A549 (cell line): ENCODE results near the gene ZNF710. TPM values are rescaled to one million over a fixed set of nuclear protein-coding genes. Genes with fewer than 3 reads are reported as not detected.

Experiments
- ATAC-seq, 2 experiments: fragments of 200-7000 bp in 1 of 2; fragments of >200 bp in 1 of 2; cut with Nextera tagmentation in 1 of 2; cut with Tn5 transposase in 1 of 2; 3 replicates each; pipeline versions ENCODE4 v1.8.0 to v1.9.1; 2018 to 2020; ENCODE audit warnings: mild to moderate bottlenecking in 1 of 2, moderate library complexity in 1 of 2
- CTCF ChIA-PET: fragments of 300-600 bp; sonication (Branson Sonifier 250); formaldehyde crosslinking; extraction: SDS; loops from one replicate; lab custom pipeline; 2021; ENCODE audit warnings: antibody characterized with exemption, inconsistent platforms; lab: Yijun Ruan, JAX
- POLR2A ChIA-PET: fragments of 350-600 bp; formaldehyde crosslinking; extraction: SDS; loops from one replicate; lab custom pipeline; 2021; ENCODE audit warnings: antibody characterized with exemption, inconsistent platforms; lab: Yijun Ruan, JAX
- DNase-seq, 2 experiments: peaks; one replicate each; pipeline versions ENCODE4 v3.0.0 to v3.0.0-alpha.2; 2011 to 2016; ENCODE audit warnings: low read depth in 1 of 2, low spot score in 1 of 2
- FAIRE-seq: peaks from 2 replicates; lab custom pipeline; 2011; peaks lifted over from hg19 to GRCh38; lab: Jason Lieb, UNC
- H3K27ac ChIP-seq, 2 experiments: fragments of >200 bp; sonication (Bioruptor Twin); formaldehyde crosslinking; 3 replicates each; pipeline ENCODE4 v1.5.1; 2016 to 2017
- H3K4me1 ChIP-seq: fragments of >200 bp; sonication (Bioruptor Twin); formaldehyde crosslinking; 3 replicates; pipeline ENCODE4 v1.6.1; 2016
- H3K4me2 ChIP-seq: fragments of >200 bp; sonication (Bioruptor Twin); formaldehyde crosslinking; 3 replicates; pipeline ENCODE4 v1.6.1; 2016
- H3K4me3 ChIP-seq: fragments of >200 bp; sonication (Bioruptor Twin); formaldehyde crosslinking; 3 replicates; pipeline ENCODE4 v1.5.1; 2016
- H3K9me3 ChIP-seq: fragments of >200 bp; sonication (Bioruptor Twin); formaldehyde crosslinking; 3 replicates; pipeline ENCODE4 v1.6.1; 2016
- CBX8 ChIP-seq: fragments of 200-600 bp; sonication (generic); IDR thresholded peaks from 2 replicates; pipeline ENCODE4 v1.6.1; 2016
- CEBPB ChIP-seq, 2 experiments: fragments of >200 bp in 1 of 2; sonication (Bioruptor Twin) in 1 of 2; formaldehyde crosslinking in 1 of 2; IDR thresholded peaks; 2 replicates each; pipeline ENCODE4 v1.6.1; 2012 to 2016
- CHD4 ChIP-seq: fragments of 200-600 bp; sonication (generic); IDR thresholded peaks from 2 replicates; pipeline ENCODE4 v1.6.1; 2016; ENCODE audit warnings: antibody characterized with exemption, mild to moderate bottlenecking, borderline replicate concordance
- EP300 ChIP-seq, 2 experiments: fragments of >200 bp; sonication (Bioruptor Twin); formaldehyde crosslinking; IDR thresholded peaks; 2 replicates in 1 of 2; 3 replicates in 1 of 2; pipeline ENCODE4 v1.6.1; 2016 to 2017
- FOSL2 ChIP-seq, 2 experiments: fragments of 450-650 bp in 1 of 2; fragments of >200 bp in 1 of 2; sonication (Bioruptor Twin) in 1 of 2; formaldehyde crosslinking; IDR thresholded peaks; 2 replicates each; pipeline versions ENCODE4 v1.5.0 to v1.6.1; 2016 to 2020; ENCODE audit warnings: mild to moderate bottlenecking in 1 of 2, moderate library complexity in 1 of 2
- GATA3 ChIP-seq: IDR thresholded peaks from 2 replicates; pipeline ENCODE4 v1.6.1; 2012; ENCODE audit warnings: borderline replicate concordance
- HEYL ChIP-seq: fragments of 250-450 bp; sonication (Bioruptor Pico); IDR thresholded peaks from 2 replicates; pipeline ENCODE4 v1.8.0; 2021; ENCODE audit warnings: mild to moderate bottlenecking, moderate library complexity
- HOXA7 ChIP-seq: fragments of 250-450 bp; sonication (Bioruptor Pico); IDR thresholded peaks from 2 replicates; pipeline ENCODE4 v1.5.0; 2020; ENCODE audit warnings: mild to moderate bottlenecking, moderate library complexity
- JUNB ChIP-seq: fragments of >200 bp; sonication (Bioruptor Twin); formaldehyde crosslinking; IDR thresholded peaks from 2 replicates; pipeline ENCODE4 v1.6.1; 2016
- MAFK ChIP-seq: fragments of 450-650 bp; IDR thresholded peaks from 2 replicates; pipeline ENCODE4 v1.6.1; 2014; ENCODE audit not compliant: partially characterized antibody
- NFE2L2 ChIP-seq: fragments of 150-350 bp; conservative IDR thresholded peaks from 2 replicates; pipeline ENCODE4 v1.6.1; 2014; ENCODE audit warnings: low read length
- SMC3 ChIP-seq: fragments of >200 bp; sonication (Bioruptor Twin); formaldehyde crosslinking; IDR thresholded peaks from 3 replicates; pipeline ENCODE4 v1.6.1; 2018; ENCODE audit warnings: inconsistent platforms
- SREBF2 ChIP-seq: fragments of 450-650 bp; IDR thresholded peaks from 2 replicates; pipeline ENCODE4 v1.6.1; 2014; ENCODE audit warnings: mild to moderate bottlenecking, moderate library complexity
- WGBS: methylation state at CpG from one replicate; pipeline ENCODE4 v1.1.6; 2017; ENCODE audit errors: missing lambda C conversion rate; 5-methylcytosine and 5-hydroxymethylcytosine counted together
- polyA plus RNA-seq, 4 experiments: library from polyadenylated mRNA; depleted of rRNA in 3 of 4; stranded (reverse); fragments of >200 nt; fragmentation: RNase III in 1 of 4; extraction: RNeasy Plus Mini Kit Qiagen cat#74134 plus additional on column Dnase treatment in 1 of 4; gene quantifications; 2 replicates in 3 of 4; 3 replicates in 1 of 4; pipeline ENCODE4 v1.2.3, GENCODE V29; 2011 to 2017
- TF ChIP-seq, protein P1 (sequence below): fragments of >200 bp; sonication (Bioruptor Twin); formaldehyde crosslinking; IDR thresholded peaks from 3 replicates; pipeline ENCODE4 v1.5.1; 2016
- TF ChIP-seq, protein P2 (sequence below): IDR thresholded peaks from 2 replicates; pipeline ENCODE4 v1.6.1; 2012
- TF ChIP-seq, protein P3 (sequence below): IDR thresholded peaks from 2 replicates; pipeline ENCODE4 v1.6.1; 2012
- TF ChIP-seq, protein P4 (sequence below): fragments of 200-600 bp; sonication (generic); IDR thresholded peaks from 2 replicates; pipeline ENCODE4 v1.6.1; 2016; ENCODE audit warnings: antibody characterized with exemption, mild to moderate bottlenecking, moderate library complexity

ZNF710 gene
- polyA plus RNA-seq, 2 of the 4 experiments (the other 2 are of a cell fraction), result 2.6 to 7.8 TPM

DNA sequence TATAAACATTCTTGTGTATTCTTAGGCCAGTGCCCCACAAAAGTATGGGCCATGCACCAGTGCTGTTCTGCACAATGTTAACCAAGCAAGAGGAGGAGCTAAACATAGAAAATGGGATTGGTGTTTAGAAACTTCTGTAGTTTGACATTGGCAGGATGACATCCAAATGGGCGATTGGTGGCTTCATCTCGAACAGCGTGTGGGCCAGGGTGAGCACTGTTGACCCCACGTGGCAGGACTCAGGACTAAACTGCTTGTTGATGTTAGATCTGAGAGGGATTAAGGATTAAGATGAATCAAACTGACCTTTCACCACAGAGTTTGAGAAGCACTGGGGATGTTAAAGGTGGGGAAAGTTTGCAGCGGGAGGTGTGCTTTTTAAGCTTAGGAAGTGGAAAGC is 31.9 kb downstream of the ZNF710 start:
- 90% methylated on average over 5 of the region's 5 CpGs for WGBS
- Histone ChIP-seq H3K4me1 (peaks cover 38% of the 10 kb centered on the region), H3K9me3 (no peaks in the 10 kb centered on the region), H3K4me2 (no peak overlapping the region), H3K27ac (no peak overlapping the region), H3K4me3 (no peak overlapping the region)
- ChIA-PET POLR2A (interaction anchor here (1.1 kb wide), 1 partner anchor 15 kb away, joined by 4 read pairs; no protein-coding TSS in a partner anchor), CTCF (interaction anchor here (0.8 to 2.0 kb wide), 4 partner anchors 9 to 38 kb away, joined by 3 to 6 read pairs (median 5); no protein-coding TSS in a partner anchor)
- TF ChIP-seq HOXA7 (no peak), EP300 (IDR thresholded peaks at IDR 0.05) (no peak), CBX8 (no peak), HEYL (CRISPR knock-in tag) (no peak), SMC3 (no peak), CEBPB (IDR thresholded peaks at IDR 0.05) (no peak), NFE2L2 (no peak), JUNB (no peak)
- TF ChIP-seq, protein P1, sequence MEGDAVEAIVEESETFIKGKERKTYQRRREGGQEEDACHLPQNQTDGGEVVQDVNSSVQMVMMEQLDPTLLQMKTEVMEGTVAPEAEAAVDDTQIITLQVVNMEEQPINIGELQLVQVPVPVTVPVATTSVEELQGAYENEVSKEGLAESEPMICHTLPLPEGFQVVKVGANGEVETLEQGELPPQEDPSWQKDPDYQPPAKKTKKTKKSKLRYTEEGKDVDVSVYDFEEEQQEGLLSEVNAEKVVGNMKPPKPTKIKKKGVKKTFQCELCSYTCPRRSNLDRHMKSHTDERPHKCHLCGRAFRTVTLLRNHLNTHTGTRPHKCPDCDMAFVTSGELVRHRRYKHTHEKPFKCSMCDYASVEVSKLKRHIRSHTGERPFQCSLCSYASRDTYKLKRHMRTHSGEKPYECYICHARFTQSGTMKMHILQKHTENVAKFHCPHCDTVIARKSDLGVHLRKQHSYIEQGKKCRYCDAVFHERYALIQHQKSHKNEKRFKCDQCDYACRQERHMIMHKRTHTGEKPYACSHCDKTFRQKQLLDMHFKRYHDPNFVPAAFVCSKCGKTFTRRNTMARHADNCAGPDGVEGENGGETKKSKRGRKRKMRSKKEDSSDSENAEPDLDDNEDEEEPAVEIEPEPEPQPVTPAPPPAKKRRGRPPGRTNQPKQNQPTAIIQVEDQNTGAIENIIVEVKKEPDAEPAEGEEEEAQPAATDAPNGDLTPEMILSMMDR, result no peak
- TF ChIP-seq, protein P2, sequence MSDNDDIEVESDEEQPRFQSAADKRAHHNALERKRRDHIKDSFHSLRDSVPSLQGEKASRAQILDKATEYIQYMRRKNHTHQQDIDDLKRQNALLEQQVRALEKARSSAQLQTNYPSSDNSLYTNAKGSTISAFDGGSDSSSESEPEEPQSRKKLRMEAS, result no peak
- TF ChIP-seq, protein P3, sequence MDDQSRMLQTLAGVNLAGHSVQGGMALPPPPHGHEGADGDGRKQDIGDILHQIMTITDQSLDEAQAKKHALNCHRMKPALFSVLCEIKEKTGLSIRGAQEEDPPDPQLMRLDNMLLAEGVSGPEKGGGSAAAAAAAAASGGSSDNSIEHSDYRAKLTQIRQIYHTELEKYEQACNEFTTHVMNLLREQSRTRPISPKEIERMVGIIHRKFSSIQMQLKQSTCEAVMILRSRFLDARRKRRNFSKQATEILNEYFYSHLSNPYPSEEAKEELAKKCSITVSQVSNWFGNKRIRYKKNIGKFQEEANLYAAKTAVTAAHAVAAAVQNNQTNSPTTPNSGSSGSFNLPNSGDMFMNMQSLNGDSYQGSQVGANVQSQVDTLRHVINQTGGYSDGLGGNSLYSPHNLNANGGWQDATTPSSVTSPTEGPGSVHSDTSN, result no peak
- DNase-seq (no peak), ATAC-seq (no peak), FAIRE-seq (no peak)

DNA sequence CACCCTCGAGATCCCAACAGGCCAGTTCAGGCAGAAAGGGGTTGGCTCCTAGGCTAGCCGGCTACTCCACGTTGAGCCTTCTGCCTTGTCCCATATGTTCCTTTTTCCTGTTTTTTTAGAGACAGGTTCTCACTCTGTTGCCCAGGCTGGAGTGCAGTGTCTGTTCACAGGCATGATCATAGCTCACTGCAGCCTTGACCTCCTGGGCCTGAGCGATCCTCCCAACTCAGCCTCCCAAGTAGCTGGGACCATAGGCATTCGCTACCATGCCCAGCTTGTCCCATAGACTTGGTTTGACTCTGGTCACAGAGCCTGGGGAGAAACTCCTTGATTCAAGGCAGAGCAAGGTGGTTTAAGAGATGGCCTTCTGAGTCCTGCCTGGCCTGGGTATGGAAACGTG is 32.3 kb downstream of the ZNF710 start:
- H3K4me3 ChIP-seq, result no peak overlapping the region
- FAIRE-seq (no peak), ATAC-seq (no peak), DNase-seq (no peak)
- CTCF ChIA-PET, result interaction anchor here (0.8 to 2.0 kb wide), 3 partner anchors 9 to 38 kb away, joined by 4 to 6 read pairs (median 6); no protein-coding TSS in a partner anchor
- POLR2A ChIA-PET, result no interaction called here
- no peak overlapping the region for H3K27ac ChIP-seq
- H3K4me1 ChIP-seq, result peaks cover 42% of the 10 kb centered on the region
- H3K9me3 ChIP-seq, result no peaks in the 10 kb centered on the region
- 78% methylated on average over 6 of the region's 6 CpGs for WGBS
- no peak for TF ChIP-seq CHD4
- TF ChIP-seq, protein P3, result no peak
- TF ChIP-seq GATA3, result no peak
- no peak for TF ChIP-seq MAFK
- TF ChIP-seq FOSL2 (IDR thresholded peaks at IDR 0.05), result no peak
- TF ChIP-seq FOSL2 (CRISPR knock-in tag; IDR thresholded peaks at IDR 0.05), result no peak
- TF ChIP-seq, protein P4, sequence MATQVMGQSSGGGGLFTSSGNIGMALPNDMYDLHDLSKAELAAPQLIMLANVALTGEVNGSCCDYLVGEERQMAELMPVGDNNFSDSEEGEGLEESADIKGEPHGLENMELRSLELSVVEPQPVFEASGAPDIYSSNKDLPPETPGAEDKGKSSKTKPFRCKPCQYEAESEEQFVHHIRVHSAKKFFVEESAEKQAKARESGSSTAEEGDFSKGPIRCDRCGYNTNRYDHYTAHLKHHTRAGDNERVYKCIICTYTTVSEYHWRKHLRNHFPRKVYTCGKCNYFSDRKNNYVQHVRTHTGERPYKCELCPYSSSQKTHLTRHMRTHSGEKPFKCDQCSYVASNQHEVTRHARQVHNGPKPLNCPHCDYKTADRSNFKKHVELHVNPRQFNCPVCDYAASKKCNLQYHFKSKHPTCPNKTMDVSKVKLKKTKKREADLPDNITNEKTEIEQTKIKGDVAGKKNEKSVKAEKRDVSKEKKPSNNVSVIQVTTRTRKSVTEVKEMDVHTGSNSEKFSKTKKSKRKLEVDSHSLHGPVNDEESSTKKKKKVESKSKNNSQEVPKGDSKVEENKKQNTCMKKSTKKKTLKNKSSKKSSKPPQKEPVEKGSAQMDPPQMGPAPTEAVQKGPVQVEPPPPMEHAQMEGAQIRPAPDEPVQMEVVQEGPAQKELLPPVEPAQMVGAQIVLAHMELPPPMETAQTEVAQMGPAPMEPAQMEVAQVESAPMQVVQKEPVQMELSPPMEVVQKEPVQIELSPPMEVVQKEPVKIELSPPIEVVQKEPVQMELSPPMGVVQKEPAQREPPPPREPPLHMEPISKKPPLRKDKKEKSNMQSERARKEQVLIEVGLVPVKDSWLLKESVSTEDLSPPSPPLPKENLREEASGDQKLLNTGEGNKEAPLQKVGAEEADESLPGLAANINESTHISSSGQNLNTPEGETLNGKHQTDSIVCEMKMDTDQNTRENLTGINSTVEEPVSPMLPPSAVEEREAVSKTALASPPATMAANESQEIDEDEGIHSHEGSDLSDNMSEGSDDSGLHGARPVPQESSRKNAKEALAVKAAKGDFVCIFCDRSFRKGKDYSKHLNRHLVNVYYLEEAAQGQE, result no peak
- no peak for TF ChIP-seq SREBF2
- H3K4me2 ChIP-seq, result no peak overlapping the region
